GM18498 (cell line): ENCODE data around the gene SLC7A11.
A peak's percentile ranks its signal among the peaks of the same experiment; 100 is the strongest.
"Not testable (repeated sequence)": the region's sequence is repeated elsewhere in the genome, so short reads cannot be mapped to it uniquely, and the experiment has no call there.

ENCODE experiments used
- ATAC-seq: cut with Tn5 transposase; IDR thresholded peaks from one replicate; pipeline ENCODE4 v1.9.1; 2021; ENCODE audit warnings: mild to moderate bottlenecking, moderate library complexity; ENCODE audit not compliant: unreplicated experiment

SLC7A11 gene

DNA sequence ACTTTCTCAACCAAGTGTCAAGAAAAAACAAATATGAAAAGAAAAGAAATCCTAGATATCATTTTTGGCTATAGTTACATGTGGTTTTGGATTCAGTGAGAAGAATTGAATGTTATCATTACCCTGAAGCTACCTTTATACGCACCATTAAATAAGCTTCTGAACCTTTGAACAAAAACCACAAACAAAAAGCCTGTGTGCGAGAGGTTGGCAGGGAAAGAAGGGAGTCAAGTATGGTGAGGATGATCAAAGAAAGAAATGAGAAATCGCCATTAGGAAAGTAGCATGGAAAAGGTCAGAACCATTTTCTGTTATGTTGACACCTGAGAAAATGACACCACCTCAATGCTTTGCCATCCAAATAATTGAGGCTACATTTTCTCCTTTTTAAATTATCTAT, 1.2 kb upstream of the SLC7A11 start:
- ATAC-seq = no peak

DNA sequence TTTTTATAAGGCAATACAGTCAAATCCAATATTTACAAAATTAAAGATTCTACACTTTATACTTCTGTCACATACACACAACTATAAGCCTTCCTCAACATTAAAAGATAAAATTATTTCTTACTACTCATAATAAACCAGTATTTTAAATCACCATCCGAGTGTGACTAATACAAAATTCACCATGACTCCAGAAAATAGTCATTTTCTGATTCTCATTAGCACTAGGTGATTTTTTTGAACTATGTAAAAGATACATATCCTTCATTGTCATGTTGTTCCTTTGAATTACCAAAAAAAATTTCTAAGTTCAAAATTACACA, 646 bp upstream of the SLC7A11 start:
- ATAC-seq = no peak

DNA sequence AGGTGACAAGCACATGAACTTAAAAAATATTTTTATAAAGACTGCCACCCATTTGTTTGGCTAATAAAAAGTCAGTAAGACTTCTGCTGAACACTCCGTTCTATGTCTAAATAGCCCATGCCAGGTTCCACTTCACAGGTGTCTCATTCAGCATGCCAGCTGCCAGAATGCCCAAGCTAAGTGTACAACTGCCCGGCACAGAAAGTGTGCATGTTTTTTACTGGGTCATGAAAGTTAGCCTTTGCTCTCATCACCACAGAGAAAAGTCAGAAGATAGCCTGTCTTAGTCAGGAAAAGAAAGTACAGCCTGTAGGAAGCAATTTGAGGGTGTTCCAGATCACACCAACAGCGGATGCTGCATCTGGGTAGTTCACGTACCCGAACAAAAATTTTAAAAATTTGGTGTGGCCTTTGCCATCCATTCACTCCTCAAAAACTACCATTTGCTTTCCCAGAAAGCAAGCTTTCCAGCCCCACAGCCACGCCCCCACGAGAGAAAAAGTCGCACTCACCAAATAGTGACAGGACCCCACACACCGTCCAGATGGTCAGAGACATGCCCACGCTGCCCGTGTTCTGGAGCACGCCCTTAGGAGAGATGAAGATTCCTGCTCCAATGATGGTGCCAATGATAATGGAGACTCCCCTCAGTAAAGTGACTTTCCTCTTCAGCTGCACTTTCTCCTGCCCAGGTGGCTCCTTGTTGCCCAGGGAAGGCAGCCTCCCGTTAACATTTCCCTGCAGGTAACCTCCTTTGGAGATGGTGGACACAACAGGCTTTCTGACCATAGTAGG, 671 bp downstream of the SLC7A11 start:
- peak; percentile 3 for ATAC-seq

DNA sequence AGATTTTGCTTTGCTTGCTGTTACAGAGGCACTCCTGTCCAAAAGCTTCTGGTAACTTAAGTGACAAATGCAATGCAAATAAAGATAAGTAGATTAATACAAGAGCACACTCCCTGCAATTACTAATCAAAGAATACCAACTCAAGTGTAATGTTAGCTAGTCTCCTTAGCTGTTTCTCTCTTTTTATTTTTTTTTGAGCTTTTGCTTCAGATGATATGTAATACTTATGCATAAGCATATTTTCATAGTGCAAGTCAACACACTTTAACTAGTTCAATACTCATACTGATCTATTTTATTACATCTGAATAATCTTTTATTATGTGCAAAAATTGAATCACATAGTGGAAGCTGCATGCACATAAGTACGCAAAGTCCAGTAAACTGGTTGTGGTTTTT, 2.7 kb downstream of the SLC7A11 start:
- no peak for ATAC-seq

DNA sequence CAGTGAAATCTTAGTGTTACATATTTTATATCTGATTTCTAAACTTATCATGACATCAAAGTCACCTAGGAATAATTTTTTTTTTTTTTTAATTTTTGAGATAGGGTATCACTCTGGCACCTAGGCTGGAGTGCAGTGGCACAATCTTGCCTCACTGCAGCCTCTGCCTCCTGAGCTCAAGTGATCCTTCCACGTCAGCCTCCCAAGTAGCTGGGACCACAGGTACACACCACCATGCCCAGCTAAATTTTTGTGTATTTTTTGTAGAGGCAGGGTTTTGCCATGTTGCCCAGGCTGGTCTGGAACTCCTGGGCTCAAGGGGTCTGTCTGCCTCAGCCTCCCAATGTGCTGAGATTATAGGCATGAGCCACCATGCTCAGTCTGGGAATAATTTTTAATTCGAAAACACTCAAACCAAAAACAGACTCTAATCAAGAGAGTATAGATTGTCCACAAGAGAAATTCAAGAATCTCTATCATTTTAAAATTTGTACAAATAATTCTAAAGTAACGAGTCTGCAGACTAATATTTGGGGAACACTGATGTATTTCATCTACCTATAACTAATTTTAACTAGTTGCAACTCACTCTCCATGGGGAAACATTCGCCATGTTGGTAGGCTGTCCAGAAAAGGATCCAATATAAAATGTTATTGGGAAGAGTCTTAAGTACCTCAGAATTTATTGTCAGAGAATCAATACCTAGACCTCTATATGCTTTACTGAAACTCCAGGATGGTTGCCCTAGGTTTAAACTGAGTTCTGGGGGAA, 3.4 kb downstream of the SLC7A11 start:
- ATAC-seq = no peak

DNA sequence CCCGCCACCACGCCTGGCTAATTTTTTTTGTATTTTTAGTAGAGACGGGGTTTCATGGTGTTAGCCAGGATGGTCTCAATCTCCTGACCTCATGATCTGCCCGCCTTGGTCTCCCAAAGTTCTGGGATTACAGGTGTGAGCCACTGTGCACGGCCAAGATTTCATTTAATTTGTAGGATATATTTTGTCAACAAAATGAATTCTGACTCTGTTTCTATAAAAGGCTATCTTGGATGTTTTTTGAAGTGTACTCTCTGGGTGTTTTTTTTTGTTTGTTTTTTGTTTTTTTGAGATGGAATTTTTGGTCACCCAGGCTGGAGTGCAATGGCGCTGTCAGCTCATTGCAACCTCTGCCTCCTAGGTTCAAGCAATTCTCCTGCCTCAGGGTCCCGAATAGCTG, 5.0 kb downstream of the SLC7A11 start:
- not testable (repeated sequence) for ATAC-seq

DNA sequence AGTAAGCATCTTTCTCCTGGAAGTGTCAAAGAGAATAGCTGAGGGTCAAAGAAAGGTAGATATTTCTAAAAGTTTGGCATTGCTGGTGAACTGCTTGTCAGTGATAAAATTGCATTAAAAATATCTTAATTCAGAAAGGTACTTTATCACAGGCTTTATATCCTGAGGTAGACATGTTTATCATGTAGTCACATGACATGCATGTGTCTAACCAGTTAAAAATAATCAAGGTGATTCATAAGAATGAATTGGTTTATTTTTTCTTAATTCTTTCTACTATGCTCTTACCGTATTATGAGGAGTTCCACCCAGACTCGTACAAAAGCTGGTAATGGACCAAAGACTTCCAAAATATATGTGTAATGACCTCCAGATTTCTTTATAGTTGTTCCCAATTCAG, 6.1 kb downstream of the SLC7A11 start:
- ATAC-seq = no peak

DNA sequence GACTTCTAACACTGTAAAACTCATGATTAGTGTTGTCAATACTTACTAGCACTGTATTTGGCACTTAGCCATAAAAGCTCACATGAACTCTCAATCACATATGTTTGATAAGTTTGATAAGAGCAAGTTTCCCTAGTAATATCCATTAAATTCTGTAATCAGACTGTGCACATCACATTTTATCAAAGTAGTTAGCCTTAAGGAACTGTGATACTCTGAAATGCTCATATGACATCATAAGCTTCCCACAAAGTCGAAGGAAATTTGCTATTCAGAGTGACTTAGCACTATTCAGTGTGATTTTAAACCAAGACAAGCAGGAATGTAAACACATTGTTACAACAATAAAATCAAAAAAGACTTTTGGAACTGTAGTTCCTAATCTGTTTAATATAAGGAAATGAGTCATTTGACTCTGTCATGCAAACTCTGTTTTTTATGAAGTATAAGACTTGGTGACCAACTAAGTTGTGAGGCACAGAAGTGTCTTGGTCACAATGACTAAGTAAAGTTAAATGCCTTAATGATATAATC, 6.7 kb downstream of the SLC7A11 start:
- peak; percentile 46 for ATAC-seq

DNA sequence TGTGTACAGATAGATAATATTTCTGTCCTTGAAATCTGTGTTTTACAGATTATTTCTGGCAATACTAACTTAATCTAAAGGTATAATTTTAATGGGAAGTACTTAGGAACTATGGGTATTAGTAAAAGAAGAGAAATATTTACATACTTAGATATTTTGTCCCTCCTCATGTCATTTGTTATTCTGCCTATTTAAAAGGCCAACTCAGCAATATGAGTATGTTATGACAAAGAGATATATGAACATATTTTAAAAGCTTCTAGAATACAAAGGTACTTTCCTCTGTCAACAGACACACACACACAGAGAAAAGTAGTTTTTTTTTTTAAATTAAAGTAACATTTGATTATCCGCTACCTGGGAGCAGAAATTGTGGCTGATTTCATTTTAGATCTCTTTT, 7.9 kb downstream of the SLC7A11 start:
- no peak for ATAC-seq

DNA sequence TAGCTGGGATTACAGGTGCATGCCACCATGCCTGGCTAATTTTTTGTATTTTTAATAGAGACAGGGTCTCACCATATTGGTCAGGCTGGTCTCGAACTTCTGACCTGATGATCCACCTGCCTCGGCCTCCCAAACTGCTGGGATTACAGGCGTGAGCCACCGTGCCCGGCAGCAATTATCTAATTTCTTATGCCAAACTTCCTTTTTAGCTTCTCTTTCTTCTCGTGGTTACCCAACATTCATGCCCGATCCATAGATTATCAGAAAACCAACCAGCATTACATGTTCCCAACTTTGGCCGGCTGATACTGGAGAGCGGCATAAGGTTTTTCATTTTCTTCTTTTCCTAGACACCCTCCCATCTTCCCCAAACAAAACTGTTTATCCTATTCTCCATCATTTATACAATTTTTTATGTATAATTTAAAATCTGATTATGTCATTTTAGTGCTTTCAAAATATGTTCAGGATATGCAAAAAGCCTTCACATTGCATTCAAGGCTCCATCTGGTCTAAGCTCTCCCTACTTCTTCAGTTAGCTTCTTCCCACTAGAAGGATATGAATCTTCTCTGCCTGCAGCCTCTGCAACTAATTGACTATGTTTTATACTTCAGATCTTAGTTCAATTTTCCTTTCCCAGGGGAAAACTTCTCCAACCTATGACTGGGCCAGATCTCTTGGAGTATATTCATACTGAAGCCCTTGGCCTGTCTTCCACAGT, 8.7 kb downstream of the SLC7A11 start:
- no peak for ATAC-seq

DNA sequence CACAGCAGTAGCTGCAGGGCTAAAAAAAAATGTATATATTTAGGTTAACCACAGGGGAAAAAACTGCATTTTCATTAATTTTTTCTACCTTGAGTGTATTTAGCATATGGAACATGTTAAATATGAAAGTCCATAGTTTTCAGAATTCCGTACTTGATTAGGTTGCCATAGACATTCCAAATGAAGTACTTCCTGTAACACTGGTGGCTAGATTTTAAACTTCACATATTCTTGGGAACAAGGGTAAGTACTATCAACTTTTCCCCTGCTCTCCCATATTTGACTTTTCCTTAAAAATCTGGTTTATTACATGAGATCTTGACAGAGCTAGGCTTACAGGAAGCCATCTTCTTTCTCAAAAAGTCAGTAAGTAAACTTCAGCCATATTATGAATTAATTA, 9.8 kb downstream of the SLC7A11 start:
- ATAC-seq = no peak

DNA sequence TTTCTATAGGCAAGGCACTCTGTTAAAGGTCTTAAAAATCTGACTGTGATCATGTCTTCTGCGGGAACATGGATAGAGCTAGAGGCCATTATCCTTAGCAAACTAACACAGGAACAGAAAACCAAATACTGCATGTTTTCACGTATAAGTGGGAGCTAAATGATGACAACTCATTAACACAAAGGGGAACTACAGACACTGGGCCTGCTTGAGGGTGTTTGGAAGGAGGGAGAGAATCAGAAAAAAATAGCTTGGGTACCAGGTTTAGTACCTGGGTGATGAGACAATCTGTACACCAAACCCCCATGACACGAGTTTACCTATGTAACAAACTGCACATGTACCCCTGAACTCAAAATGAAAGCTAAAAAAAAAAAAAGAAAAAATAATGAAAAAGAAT, 12.1 kb downstream of the SLC7A11 start:
- ATAC-seq = no peak

DNA sequence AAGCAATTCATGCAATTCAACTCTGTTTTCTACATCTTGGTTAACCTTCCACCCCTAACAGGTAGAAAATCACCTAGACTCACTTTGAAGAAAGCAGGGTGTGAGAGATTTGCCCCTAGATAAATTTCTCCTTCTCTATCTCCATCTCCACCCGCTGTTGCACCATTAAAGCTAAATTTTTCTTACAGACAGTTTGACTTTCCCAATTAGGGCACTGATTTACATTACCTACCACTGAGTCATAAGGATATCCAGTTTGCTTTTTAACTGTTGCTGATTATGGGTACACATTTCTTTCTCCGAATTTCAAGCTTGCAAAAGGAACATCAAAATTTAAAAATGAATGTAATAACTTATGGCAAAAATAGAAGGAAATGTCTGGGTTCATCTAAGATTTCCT, 13.0 kb downstream of the SLC7A11 start:
- ATAC-seq = no peak

DNA sequence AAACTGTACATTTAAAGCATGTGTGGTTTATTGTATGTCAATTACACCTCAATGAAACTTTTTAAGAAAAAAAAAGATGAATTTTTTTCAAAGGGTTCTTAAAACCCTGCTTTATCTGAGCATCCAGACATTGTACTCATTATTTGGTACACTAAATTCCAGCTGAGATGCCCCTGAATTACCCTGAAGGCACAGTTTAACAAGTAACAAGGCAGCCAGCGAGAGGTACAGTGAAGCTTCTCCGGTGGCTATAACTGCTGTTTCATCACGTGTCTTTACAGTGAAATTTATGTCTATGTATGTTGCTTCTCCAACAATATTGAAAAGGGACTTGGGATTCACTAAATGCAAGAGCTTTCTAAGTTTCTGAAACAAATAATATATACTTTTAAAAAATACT, 15.8 kb downstream of the SLC7A11 start:
- ATAC-seq = no peak

DNA sequence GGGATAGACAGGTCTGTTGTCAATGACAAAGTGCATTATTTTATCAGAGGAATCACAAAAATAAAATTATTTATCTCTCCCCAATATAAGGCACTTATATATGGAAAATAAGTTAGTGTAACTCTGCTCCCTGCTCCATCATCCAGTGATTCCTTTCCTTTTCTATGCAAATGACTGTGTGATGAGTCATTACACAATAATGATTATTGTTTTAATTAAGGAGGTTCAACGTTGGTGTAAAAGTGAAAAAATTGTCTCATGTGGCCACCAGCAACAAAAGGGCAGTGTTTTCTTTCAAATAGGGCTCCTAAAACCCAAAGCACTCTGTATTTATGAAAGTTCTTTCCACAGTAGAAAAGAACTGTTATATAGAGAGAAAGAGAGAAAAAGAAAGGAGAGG, 16.7 kb downstream of the SLC7A11 start:
- no peak for ATAC-seq

DNA sequence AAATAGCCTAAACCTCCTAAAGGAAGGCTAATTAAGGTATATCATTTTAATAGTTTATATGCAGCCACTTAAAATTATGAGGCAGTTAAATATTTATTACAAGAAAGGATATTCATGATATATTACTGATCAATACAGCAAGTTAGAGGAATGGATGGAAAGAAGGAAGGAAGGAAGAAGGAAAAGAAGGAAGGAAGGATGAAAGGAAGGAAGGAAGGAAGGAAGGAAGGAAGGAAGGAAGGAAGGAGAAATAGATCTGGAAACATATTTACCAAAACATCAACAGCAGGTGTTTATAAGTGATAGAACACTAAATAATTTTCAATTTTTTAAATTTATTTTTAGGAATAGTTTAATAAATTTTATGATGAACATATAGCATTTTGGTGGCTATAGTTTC, 17.5 kb downstream of the SLC7A11 start:
- no peak for ATAC-seq

DNA sequence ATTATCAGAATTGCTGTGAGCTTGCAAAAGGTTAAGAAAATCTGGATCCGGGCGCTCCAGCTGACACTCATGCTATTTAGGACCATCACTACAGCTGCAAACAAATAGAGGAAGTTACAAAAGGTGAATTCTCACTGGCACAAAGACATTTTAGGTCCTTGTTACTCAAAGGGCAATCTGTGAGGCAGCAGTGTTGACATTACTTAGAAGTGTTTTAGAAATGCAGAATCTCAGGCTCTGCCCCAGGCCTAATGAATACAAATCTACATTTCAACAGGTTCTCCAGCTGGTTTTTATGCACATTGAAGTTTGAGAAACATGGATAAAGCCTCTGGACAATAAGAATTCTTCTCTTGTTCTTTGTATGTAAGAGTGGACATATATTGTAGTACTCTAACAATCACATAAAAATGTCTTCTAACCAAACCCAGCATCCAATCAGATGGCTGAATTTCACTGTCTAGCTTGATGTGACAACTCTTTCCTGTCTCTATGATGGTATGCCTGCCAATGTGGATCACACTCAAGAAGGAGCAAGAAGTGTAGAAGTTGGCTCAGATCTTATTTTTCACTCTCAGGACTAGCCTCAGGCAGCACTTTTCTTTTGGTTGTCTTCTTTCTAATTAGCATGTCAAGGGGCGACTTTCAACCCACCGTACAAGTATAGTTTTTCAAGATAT, 18.8 kb downstream of the SLC7A11 start:
- ATAC-seq = peak; percentile 52

DNA sequence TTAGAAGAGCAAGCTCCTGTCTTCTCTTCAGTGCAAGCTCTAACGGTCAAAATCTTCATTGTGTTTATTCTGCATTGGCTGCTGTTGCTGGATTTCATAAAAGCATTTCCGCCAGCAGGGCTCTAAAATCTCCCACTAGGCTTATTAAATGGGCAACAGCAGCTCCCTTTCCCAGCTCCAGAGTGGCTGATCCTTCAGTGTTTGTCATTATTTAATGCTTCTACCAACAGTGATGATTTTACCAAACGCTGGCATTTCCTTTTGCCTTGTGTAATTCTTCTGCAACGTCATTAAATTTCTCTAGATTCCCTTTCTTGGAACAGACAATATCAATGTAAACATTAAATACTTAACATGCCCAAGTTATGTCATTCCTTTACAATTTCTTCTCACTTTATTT, 20.1 kb downstream of the SLC7A11 start:
- ATAC-seq = no peak

DNA sequence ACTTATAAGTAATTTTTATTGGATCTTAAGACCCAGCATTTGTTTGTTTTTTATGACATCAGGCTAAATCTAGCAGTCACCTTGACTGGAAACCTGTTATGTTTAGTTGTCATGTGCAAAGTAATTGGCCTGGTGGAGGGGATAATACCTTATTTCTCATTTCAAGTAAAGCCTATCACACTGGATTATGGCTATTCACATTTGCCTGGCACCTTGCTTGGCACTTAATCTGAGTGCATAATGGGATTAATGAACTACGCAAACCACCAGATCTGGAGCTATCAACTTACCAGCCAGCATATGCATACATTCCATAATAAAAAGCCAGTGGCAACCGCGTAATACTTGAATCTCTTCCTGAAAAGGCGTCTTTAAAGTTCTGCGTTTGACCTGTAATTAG, 23.2 kb downstream of the SLC7A11 start:
- ATAC-seq = no peak

DNA sequence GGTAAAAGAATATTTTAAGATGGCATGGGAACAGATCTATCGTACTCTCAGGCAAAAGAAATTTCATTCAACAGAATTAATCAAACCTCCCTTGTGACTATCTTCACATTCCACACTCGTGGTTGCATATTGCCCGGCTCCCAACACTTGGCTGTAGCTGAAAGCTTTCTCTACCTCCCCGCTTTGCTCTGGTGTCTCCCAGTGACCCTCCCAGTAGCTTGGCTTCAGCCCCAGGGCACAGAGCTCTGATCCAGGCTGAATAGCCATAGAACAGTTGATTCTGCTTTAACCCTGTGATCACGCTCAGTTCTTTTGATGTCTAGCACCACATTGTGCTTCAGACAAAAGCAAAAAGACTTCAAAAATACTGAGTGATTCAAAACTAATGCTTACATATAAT, 24.6 kb downstream of the SLC7A11 start:
- no peak for ATAC-seq

DNA sequence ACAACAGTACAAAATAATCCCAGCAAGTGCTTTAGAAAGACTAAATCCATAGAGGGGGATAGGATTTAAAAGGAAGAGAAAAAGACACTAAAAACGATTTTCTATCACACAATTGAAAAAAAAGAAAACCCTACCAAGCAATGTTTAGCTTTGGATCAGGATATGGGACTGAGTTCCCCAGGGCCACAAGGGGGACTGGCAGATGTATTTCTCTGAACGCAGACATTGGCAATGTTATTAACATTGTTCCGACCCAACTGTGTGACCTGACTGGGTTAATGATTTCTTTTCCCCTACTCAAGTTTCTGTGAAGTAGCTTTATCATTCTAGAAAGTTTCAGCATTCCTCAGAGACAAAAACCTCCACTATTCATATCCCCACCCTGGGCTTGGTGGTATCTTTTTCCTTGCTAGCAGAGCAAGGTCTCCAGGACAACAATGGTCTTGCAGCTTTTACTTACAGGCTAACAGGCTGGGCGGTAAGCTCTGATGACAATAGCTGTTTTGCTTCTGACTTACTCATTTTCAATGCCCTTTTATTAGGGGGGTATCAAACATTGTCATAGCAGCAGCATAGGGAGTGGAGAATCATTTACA, 25.8 kb downstream of the SLC7A11 start:
- ATAC-seq = no peak
